SK-N-SH treated with all-trans-retinoic acid at 6 μM for 48 hours (cell line): ENCODE measurements around the gene LTBP3.

Experiments used
- ARNTL ChIP-seq: fragments of 450-650 bp; formaldehyde crosslinking; IDR thresholded peaks from 2 replicates; pipeline ENCODE4 v1.5.0; 2020; ENCODE audit warnings: low read depth, mild to moderate bottlenecking, moderate library complexity, borderline replicate concordance
- BACH2 ChIP-seq: fragments of 250-450 bp; sonication (Bioruptor Pico); IDR thresholded peaks from 2 replicates; pipeline ENCODE4 v1.9.0; 2021; ENCODE audit warnings: mild to moderate bottlenecking, borderline replicate concordance
- CREB5 ChIP-seq: fragments of 250-450 bp; sonication (Bioruptor Pico); IDR thresholded peaks from 2 replicates; pipeline ENCODE4 v1.5.1; 2020; ENCODE audit warnings: low read depth, mild to moderate bottlenecking, moderate library complexity
- RARB ChIP-seq: fragments of 250-450 bp; sonication (Bioruptor Pico); IDR thresholded peaks from 2 replicates; pipeline ENCODE4 v1.8.0; 2021; ENCODE audit warnings: mild to moderate bottlenecking, moderate library complexity
- TOX ChIP-seq: fragments of 250-450 bp; sonication (Bioruptor Pico); IDR thresholded peaks from 2 replicates; pipeline ENCODE4 v1.8.0; 2021; ENCODE audit warnings: mild to moderate bottlenecking, moderate library complexity, borderline replicate concordance
- ZFP30 ChIP-seq: fragments of 450-650 bp; formaldehyde crosslinking; IDR thresholded peaks from 2 replicates; pipeline ENCODE4 v1.5.0; 2022; ENCODE audit warnings: mild to moderate bottlenecking, moderate library complexity
- ZNF565 ChIP-seq: fragments of 450-650 bp; formaldehyde crosslinking; conservative IDR thresholded peaks from 2 replicates; pipeline ENCODE4 v1.5.0; 2020; ENCODE audit warnings: low read depth, mild to moderate bottlenecking, moderate library complexity

DNA sequence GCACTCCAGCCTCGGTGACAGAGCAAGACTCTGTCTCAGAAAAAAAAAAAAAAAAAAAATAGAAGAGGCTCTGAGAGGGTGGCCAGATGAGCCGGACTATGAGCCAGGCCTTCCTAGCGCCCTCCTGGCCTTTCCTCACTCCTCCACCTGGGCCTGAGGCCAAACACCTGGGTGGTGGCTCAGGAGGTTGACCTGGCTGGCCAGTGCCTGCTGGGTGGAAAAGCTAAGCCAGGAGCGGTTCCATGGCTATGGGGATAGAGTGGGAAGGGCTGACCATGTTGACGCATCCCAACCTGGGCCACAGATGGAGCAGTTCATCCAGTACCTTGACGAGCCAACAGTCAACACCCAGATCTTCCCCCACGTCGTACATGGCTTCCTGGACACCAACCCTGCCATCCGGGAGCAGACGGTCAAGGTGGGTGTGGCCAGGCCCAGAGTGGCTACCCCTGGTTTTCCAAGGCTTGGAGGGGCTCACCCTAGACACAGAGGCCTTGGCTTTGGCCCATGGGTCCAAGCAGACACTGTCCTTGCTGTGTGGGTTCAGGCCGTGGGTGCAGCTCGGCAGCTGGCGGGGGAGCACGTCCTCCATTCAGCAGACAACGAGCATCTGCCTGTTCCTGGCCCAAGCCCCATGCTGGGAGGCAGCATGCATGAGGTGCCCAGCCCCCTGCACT is 25.6 kb downstream of the LTBP3 start:
- no peak for TF ChIP-seq CREB5
- no peak for TF ChIP-seq RARB (CRISPR knock-in tag)
- TF ChIP-seq ZNF565, result no peak
- no peak for TF ChIP-seq ARNTL
- TF ChIP-seq BACH2, result no peak
- no peak for TF ChIP-seq TOX (CRISPR knock-in tag)
- TF ChIP-seq ZFP30 (CRISPR knock-in tag), result no peak
